Esophagus muscularis mucosa (tissue), 4 donors: ENCODE results near the gene TMTC2. TPM values are rescaled to one million over a fixed set of nuclear protein-coding genes. Genes with fewer than 3 reads are reported as not detected.

Experiments
- DNase-seq: peaks from one replicate; pipeline ENCODE4 v3.0.0-alpha.2; 2017; ENCODE audit errors: extremely low spot score
- H3K27ac ChIP-seq, 4 donors: fragments of 200-600 bp; sonication (generic); replicated peaks in 1 of 4; 1 replicate in 3 of 4; 2 replicates in 1 of 4; pipeline ENCODE4 v1.5.1; 2016 to 2019; ENCODE audit warnings: mild to moderate bottlenecking in 1 of 4
- H3K27me3 ChIP-seq, 4 donors: fragments of 200-600 bp; sonication (generic); one replicate each; pipeline versions ENCODE4 v1.5.1 to v1.6.0; 2016 to 2019
- H3K36me3 ChIP-seq, 4 donors: fragments of 200-600 bp; sonication (generic); one replicate each; pipeline ENCODE4 v1.5.1; 2016 to 2019
- H3K4me1 ChIP-seq, 4 donors: fragments of 200-600 bp; sonication (generic); one replicate each; pipeline ENCODE4 v1.5.1; 2016 to 2019
- H3K4me3 ChIP-seq, 4 donors: fragments of 200-600 bp; sonication (generic); 1 replicate in 2 of 4; 2 replicates in 2 of 4; pipeline ENCODE4 v1.5.1; 2016 to 2019; ENCODE audit warnings: mild to moderate bottlenecking in 4 of 4, moderate library complexity in 1 of 4
- H3K9me3 ChIP-seq, 4 donors: fragments of 200-600 bp; sonication (generic); 1 replicate in 3 of 4; 2 replicates in 1 of 4; pipeline ENCODE4 v1.5.1; 2016 to 2019
- EP300 ChIP-seq: sonication (generic); formaldehyde crosslinking; IDR thresholded peaks from one replicate; pipeline ENCODE4 v1.6.1; 2017; ENCODE audit warnings: antibody characterized with exemption
- POLR2A ChIP-seq: fragments of 450-650 bp; IDR thresholded peaks from one replicate; pipeline ENCODE4 v1.6.1; 2017; ENCODE audit warnings: antibody characterized with exemption, moderate library complexity, mild to moderate bottlenecking, low read depth
- POLR2AphosphoS5 ChIP-seq, 2 donors: sonication (generic); formaldehyde crosslinking; IDR thresholded peaks; one replicate each; pipeline ENCODE4 v1.6.1; 2017; ENCODE audit warnings: antibody characterized with exemption in 2 of 2
- WGBS: methylation state at CpG from one replicate; pipeline ENCODE4 v1.1.5; 2018; 5-methylcytosine and 5-hydroxymethylcytosine counted together
- intact Hi-C: fragments of 100-400 bp; cut with DNase I; formaldehyde crosslinking; loops from one replicate; pipeline ENCODE4 v1.15.1; 2023
- total RNA-seq, 4 donors: library from RNA; depleted of rRNA; stranded (reverse); fragments of >200 nt; gene quantifications; one replicate each; pipeline versions ENCODE4 v1.1.0 to v1.2.1, GENCODE V29; 2016
- TF ChIP-seq, protein P1 (sequence below), 3 experiments: fragments of 200-600 bp in 2 of 3; fragments of 450-650 bp in 1 of 3; sonication (generic) in 2 of 3; IDR thresholded peaks; one replicate each; pipeline ENCODE4 v1.5.1; 2017 to 2019; ENCODE audit warnings: antibody characterized with exemption in 3 of 3, mild to moderate bottlenecking in 2 of 3, moderate library complexity in 1 of 3

The TMTC2 gene
- total RNA-seq, 4 donors from 2014 or later: 4.7 to 8.7 (median 7.3) TPM

DNA sequence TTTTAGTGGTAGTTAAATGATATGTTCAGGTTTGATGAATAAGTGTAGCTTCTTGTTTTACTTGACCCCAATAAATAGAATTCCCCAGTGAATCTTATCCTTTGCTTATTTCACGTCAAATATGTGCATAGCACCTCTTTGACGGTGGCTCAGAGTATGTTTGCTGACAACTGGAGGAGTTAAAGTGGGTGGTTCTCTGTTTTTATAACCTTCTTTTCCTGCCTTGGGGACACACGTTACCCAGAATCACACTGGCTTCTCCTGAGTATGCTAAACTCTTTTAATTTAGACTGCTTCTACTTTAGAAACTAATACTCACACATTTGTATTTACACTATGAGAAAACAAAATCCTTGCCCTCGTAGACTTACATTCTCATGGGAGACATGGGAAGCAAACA lies 62.3 kb downstream of the TMTC2 start:
- TF ChIP-seq EP300 (no peak), POLR2AphosphoS5 (IDR thresholded peaks at IDR 0.05) (no peak), POLR2A (no peak)
- H3K36me3 ChIP-seq: no peaks in the 10 kb centered on the region
- intact Hi-C loops: no loop called here
- 66% methylated on average over 4 of the region's 4 CpGs for WGBS
- no peaks in the 10 kb centered on the region for H3K27me3 ChIP-seq
- no peak overlapping the region for H3K4me3 ChIP-seq
- H3K27ac ChIP-seq: no peak overlapping the region
- no peaks in the 10 kb centered on the region for H3K9me3 ChIP-seq
- no peak for DNase-seq
- H3K4me1 ChIP-seq: peaks cover 0 to 4% (median 0%) of the 10 kb centered on the region in 4 donors

DNA sequence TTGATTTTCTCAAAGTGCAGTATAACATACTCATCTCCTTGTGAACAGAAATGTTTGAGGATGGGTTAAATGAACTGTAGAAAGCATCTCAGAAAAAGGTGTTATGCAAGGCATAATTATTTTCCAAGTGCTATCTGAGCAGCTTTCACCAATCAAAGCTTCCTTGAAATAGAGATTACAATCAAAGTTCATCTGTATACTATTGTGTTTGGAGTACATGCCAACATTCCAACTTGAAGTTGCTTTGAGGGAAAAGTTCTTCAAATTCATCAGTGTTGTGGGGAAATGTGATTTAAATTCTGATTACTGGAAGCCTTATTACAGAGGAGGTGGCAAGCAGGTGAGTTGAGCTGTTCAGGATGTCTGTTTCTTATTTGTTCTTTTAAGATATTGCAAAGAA lies 68.2 kb downstream of the TMTC2 start:
- TF ChIP-seq POLR2AphosphoS5 (IDR thresholded peaks at IDR 0.05) (no peak), EP300 (no peak), POLR2A (no peak)
- TF ChIP-seq, protein P1, sequence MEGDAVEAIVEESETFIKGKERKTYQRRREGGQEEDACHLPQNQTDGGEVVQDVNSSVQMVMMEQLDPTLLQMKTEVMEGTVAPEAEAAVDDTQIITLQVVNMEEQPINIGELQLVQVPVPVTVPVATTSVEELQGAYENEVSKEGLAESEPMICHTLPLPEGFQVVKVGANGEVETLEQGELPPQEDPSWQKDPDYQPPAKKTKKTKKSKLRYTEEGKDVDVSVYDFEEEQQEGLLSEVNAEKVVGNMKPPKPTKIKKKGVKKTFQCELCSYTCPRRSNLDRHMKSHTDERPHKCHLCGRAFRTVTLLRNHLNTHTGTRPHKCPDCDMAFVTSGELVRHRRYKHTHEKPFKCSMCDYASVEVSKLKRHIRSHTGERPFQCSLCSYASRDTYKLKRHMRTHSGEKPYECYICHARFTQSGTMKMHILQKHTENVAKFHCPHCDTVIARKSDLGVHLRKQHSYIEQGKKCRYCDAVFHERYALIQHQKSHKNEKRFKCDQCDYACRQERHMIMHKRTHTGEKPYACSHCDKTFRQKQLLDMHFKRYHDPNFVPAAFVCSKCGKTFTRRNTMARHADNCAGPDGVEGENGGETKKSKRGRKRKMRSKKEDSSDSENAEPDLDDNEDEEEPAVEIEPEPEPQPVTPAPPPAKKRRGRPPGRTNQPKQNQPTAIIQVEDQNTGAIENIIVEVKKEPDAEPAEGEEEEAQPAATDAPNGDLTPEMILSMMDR (IDR thresholded peaks at IDR 0.05): no peak
- intact Hi-C loops: no loop called here
- Histone ChIP-seq H3K27ac (no peak overlapping the region), H3K27me3 (no peaks in the 10 kb centered on the region), H3K4me1 (no peaks in the 10 kb centered on the region), H3K9me3 (no peaks in the 10 kb centered on the region), H3K36me3 (no peaks in the 10 kb centered on the region), H3K4me3 (no peak overlapping the region)
- DNase-seq: no peak

- WGBS: 83% methylated on average over 2 of the region's 2 CpGs
- TF ChIP-seq EP300: no peak
- no peak for TF ChIP-seq POLR2A
- TF ChIP-seq POLR2AphosphoS5 (IDR thresholded peaks at IDR 0.05): no peak
- TF ChIP-seq, protein P1 (IDR thresholded peaks at IDR 0.05): no peak
- Histone ChIP-seq H3K4me1 (no peaks in the 10 kb centered on the region), H3K36me3 (no peaks in the 10 kb centered on the region), H3K9me3 (no peaks in the 10 kb centered on the region), H3K27ac (no peak overlapping the region), H3K27me3 (no peaks in the 10 kb centered on the region), H3K4me3 (no peak overlapping the region)
- intact Hi-C loops: no loop called here
- no peak for DNase-seq
These were observed 69.6 kb downstream of the TMTC2 start for GRCh38 chr12:82756303-82756702.

DNA sequence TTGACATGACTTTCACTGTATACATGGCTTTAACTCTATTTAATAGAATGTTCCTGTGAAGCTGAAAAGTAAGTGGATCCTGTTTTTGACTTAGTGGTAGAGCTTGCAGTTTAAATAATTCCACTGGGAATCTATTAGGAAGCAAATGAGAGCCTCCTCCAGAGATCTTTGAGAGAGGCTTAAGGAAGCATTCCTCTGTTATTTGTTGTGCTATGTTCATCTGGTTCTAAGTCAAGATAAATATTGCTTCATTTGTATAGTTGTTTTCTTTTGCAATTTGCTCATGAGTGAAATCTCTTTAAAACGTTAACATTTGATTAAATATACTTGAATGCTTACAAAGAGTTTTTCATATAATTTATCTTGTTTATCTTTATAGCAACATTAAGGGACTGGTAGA lies 70.4 kb downstream of the TMTC2 start:
- H3K36me3 ChIP-seq: no peaks in the 10 kb centered on the region
- H3K4me3 ChIP-seq: no peak overlapping the region
- no peaks in the 10 kb centered on the region for H3K4me1 ChIP-seq
- intact Hi-C loops: no loop called here
- H3K27ac ChIP-seq: no peak overlapping the region
- TF ChIP-seq, protein P1 (IDR thresholded peaks at IDR 0.05): no peak
- no peak for TF ChIP-seq POLR2AphosphoS5 (IDR thresholded peaks at IDR 0.05)
- no peak for TF ChIP-seq POLR2A
- no peak for TF ChIP-seq EP300
- no peaks in the 10 kb centered on the region for H3K27me3 ChIP-seq
- WGBS: 76% methylated on average over 1 of the region's 1 CpG
- H3K9me3 ChIP-seq: no peaks in the 10 kb centered on the region
- no peak for DNase-seq

- H3K27me3 ChIP-seq: no peaks in the 10 kb centered on the region
These were observed 71.0 kb downstream of the TMTC2 start for GRCh38 chr12:82757656-82758055.

More at GRCh38 chr12:82757656-82758055, 71.0 kb downstream of the TMTC2 start:
- Histone ChIP-seq H3K4me1 (no peaks in the 10 kb centered on the region), H3K9me3 (no peaks in the 10 kb centered on the region), H3K4me3 (no peak overlapping the region), H3K27ac (no peak overlapping the region), H3K36me3 (no peaks in the 10 kb centered on the region)
- intact Hi-C loops: no loop called here
- TF ChIP-seq POLR2A (no peak), POLR2AphosphoS5 (IDR thresholded peaks at IDR 0.05) (no peak), EP300 (no peak)
- TF ChIP-seq, protein P1 (IDR thresholded peaks at IDR 0.05): no peak
- 79% methylated on average over 1 of the region's 1 CpG for WGBS
- no peak for DNase-seq
